Stomach (tissue), 9 donors: ENCODE results near the gene SHC1. TPM values are rescaled to one million over a fixed set of nuclear protein-coding genes. Genes with fewer than 3 reads are reported as not detected.
"Not testable (repeated sequence)": the region's sequence is repeated elsewhere in the genome, so short reads cannot be mapped to it uniquely, and the experiment has no call there.

ENCODE experiments used
- DNase-seq, 2 donors: peaks; one replicate each; pipeline versions ENCODE4 v3.0.0 to v3.0.0-alpha.2; 2013 to 2019
- H3K27ac ChIP-seq, 5 donors: fragments of 200-600 bp in 4 of 5; sonication (generic) in 4 of 5; one replicate each; pipeline ENCODE4 v1.5.1; 2013 to 2019; ENCODE audit warnings: mild to moderate bottlenecking in 1 of 5, moderate library complexity in 1 of 5
- H3K27me3 ChIP-seq, 3 donors: fragments of 200-600 bp; sonication (generic); one replicate each; pipeline ENCODE4 v1.5.1; 2017 to 2019; ENCODE audit warnings: mixed run types in 1 of 3
- H3K36me3 ChIP-seq, 4 donors: fragments of 200-600 bp; sonication (generic); 1 replicate in 3 of 4; 2 replicates in 1 of 4; pipeline ENCODE4 v1.5.1; 2016 to 2019
- H3K4me1 ChIP-seq, 4 donors: fragments of 200-600 bp; sonication (generic); one replicate each; pipeline ENCODE4 v1.5.1; 2016 to 2019
- H3K4me3 ChIP-seq, 4 donors: fragments of 200-600 bp; sonication (generic) in 3 of 4; one replicate each; pipeline ENCODE4 v1.5.1; 2016 to 2019; ENCODE audit warnings: mild to moderate bottlenecking in 1 of 4
- H3K9me3 ChIP-seq, 4 donors: fragments of 200-600 bp; sonication (generic); one replicate each; pipeline ENCODE4 v1.5.1; 2016 to 2019
- CTCF ChIP-seq, 7 experiments: fragments of 450-650 bp in 4 of 7; fragments of 200-600 bp in 3 of 7; sonication (generic) in 3 of 7; IDR thresholded peaks; one replicate each; pipeline ENCODE4 v1.5.1; 2016 to 2019; ENCODE audit warnings: antibody characterized with exemption in 7 of 7, control low read depth in 2 of 7, mild to moderate bottlenecking in 1 of 7
- EP300 ChIP-seq: sonication (generic); formaldehyde crosslinking; IDR thresholded peaks from one replicate; pipeline ENCODE4 v1.6.1; 2017; ENCODE audit warnings: antibody characterized with exemption
- POLR2A ChIP-seq, 4 donors: fragments of 450-650 bp; IDR thresholded peaks; one replicate each; pipeline ENCODE4 v1.6.1; 2016; ENCODE audit warnings: antibody characterized with exemption in 4 of 4, control low read depth in 2 of 4, mild to moderate bottlenecking in 1 of 4, moderate library complexity in 1 of 4
- POLR2AphosphoS5 ChIP-seq, 3 donors: sonication (generic); formaldehyde crosslinking; IDR thresholded peaks; one replicate each; pipeline ENCODE4 v1.6.1; 2016; ENCODE audit warnings: antibody characterized with exemption in 3 of 3
- WGBS, 5 donors: extraction: QIAGEN DNeasy Blood & Tissue Kit in 3 of 5; methylation state at CpG; one replicate each; pipeline versions ENCODE4 v1.1.5 to v1.1.7; 2013 to 2018; 5-methylcytosine and 5-hydroxymethylcytosine counted together
- intact Hi-C: fragments of 100-400 bp; cut with DNase I; formaldehyde crosslinking; loops from one replicate; pipeline ENCODE4 v1.15.1; 2023; ENCODE audit warnings: low total_unique reads
- polyA plus RNA-seq, 3 donors: library from polyadenylated mRNA; stranded (reverse); fragments of 200-250 nt; gene quantifications; one replicate each; pipeline ENCODE4 v1.2.3, GENCODE V29; 2013
- total RNA-seq, 5 donors: library from RNA; depleted of rRNA; stranded (reverse); fragments of >200 nt; gene quantifications; one replicate each; pipeline versions ENCODE4 v1.1.0 to v1.2.3, GENCODE V29; 2014 to 2016
- donor health status: healthy with polysubstance abuse.
- donor health status: Bipolar disorder and iron deficiency.
- donor health status: healthy.

The SHC1 gene
- total and polyA plus RNA-seq, 8 donors: 23.2 to 81.1 (median 58.0) TPM

- intact Hi-C loops, H3K9me3 ChIP-seq, H3K27ac ChIP-seq, H3K27me3 ChIP-seq, H3K4me3 ChIP-seq: not testable (repeated sequence)
- Histone ChIP-seq H3K36me3 (peaks cover 0 to 25% (median 21%) of the 10 kb centered on the region in 4 donors), H3K4me1 (peaks cover 25 to 51% (median 33%) of the 10 kb centered on the region in 4 donors)
- TF ChIP-seq POLR2AphosphoS5 (IDR thresholded peaks at IDR 0.05) (peak in 1 of 3 donors; percentile 46), CTCF (IDR thresholded peaks at IDR 0.05) (peak in 3 of 7 experiments; percentile 28 to 39 (median 30))
- 53 to 66% (median 57%) methylated on average over 12 to 13 of the region's 13 CpGs for WGBS, 5 donors
- DNase-seq: peak; percentile 59 to 83
Measured at GRCh38 chr1:154995301-154995983, 24.9 kb upstream of the SHC1 start.

GRCh38 chr1:154994591-154994990 is 24.0 kb upstream of the SHC1 start:
- peak overlapping the region in 2 of 5 donors; percentile 15 to 23 for H3K27ac ChIP-seq
- no peaks in the 10 kb centered on the region for H3K9me3 ChIP-seq
- H3K27me3 ChIP-seq: no peaks in the 10 kb centered on the region
- TF ChIP-seq CTCF (IDR thresholded peaks at IDR 0.05) (no peak), POLR2A (IDR thresholded peaks at IDR 0.05) (no peak), EP300 (no peak), POLR2AphosphoS5 (IDR thresholded peaks at IDR 0.05) (no peak)
- intact Hi-C loops: no loop called here
- DNase-seq: no peak
- H3K36me3 ChIP-seq: peaks cover 0 to 33% (median 29%) of the 10 kb centered on the region in 4 donors
- WGBS, 5 donors: 35 to 55% (median 44%) methylated on average over 2 to 3 of the region's 3 CpGs
- peaks cover 17 to 42% (median 26%) of the 10 kb centered on the region in 4 donors for H3K4me1 ChIP-seq
- H3K4me3 ChIP-seq: no peak overlapping the region

- H3K36me3 ChIP-seq: peaks cover 2 to 37% (median 33%) of the 10 kb centered on the region in 4 donors
- no peak overlapping the region for H3K4me3 ChIP-seq
- H3K4me1 ChIP-seq: peaks cover 13 to 41% (median 24%) of the 10 kb centered on the region in 4 donors
- intact Hi-C loops: no loop called here
- no peaks in the 10 kb centered on the region for H3K9me3 ChIP-seq
- no peaks in the 10 kb centered on the region for H3K27me3 ChIP-seq
- DNase-seq: no peak
- peak overlapping the region in 1 of 5 donors; percentile 15 for H3K27ac ChIP-seq
- TF ChIP-seq POLR2AphosphoS5 (IDR thresholded peaks at IDR 0.05): no peak
- TF ChIP-seq POLR2A (IDR thresholded peaks at IDR 0.05): no peak
- no peak for TF ChIP-seq EP300
- TF ChIP-seq CTCF (IDR thresholded peaks at IDR 0.05): no peak
- 29 to 62% (median 46%) methylated on average over 1 of the region's 1 CpG for WGBS, 5 donors
Measured at GRCh38 chr1:154994269-154994587, 23.7 kb upstream of the SHC1 start.

GRCh38 chr1:154993572-154994268 is 23.2 kb upstream of the SHC1 start, which contains the start of gene LENEP:
Gene LENEP (plus strand): TSS chr1:154993586. CDS start chr1:154993608, 22 bp downstream.
- Histone ChIP-seq H3K36me3 (peaks cover 7 to 42% (median 38%) of the 10 kb centered on the region in 4 donors), H3K27ac (peak within 1 kb of the TSS in 1 of 5 donors; percentile 15), H3K4me3 (no peak within 1 kb of the TSS), H3K4me1 (peaks cover 8 to 41% (median 21%) of the 10 kb centered on the region in 4 donors), H3K27me3 (no peaks in the 10 kb centered on the region), H3K9me3 (no peaks in the 10 kb centered on the region)
- TF ChIP-seq CTCF (IDR thresholded peaks at IDR 0.05) (no peak), POLR2A (IDR thresholded peaks at IDR 0.05) (no peak), POLR2AphosphoS5 (IDR thresholded peaks at IDR 0.05) (no peak), EP300 (no peak)
- intact Hi-C loops: no loop called here
- DNase-seq: no peak
- 60 to 82% (median 69%) methylated on average over 5 to 8 of the region's 8 CpGs for WGBS, 5 donors
